H1 (cell line): ENCODE measurements around the gene RIPOR3. TPM values are rescaled to one million over a fixed set of nuclear protein-coding genes. Genes with fewer than 3 reads are reported as not detected.

Source experiments
- BRCA1 ChIP-seq: IDR thresholded peaks from 2 replicates; pipeline ENCODE4 v1.6.1; 2012; ENCODE audit warnings: low read depth, low read length, improper control_type of control experiment
- CBX5 ChIP-seq: fragments of 300-800, 300-1000 bp; sonication (generic); IDR thresholded peaks from 2 replicates; pipeline ENCODE4 v1.7.1; 2016; ENCODE audit warnings: antibody characterized with exemption, low read length, low read depth
- CREB1 ChIP-seq: IDR thresholded peaks from 2 replicates; pipeline ENCODE4 v1.6.1; 2012; ENCODE audit warnings: inconsistent platforms
- CTBP2 ChIP-seq: IDR thresholded peaks from 2 replicates; pipeline ENCODE4 v1.7.0; 2011; ENCODE audit warnings: borderline replicate concordance, mild to moderate bottlenecking, moderate library complexity, mixed read lengths, low read length; ENCODE audit not compliant: insufficient read depth, insufficient read length
- RBBP5 ChIP-seq: IDR thresholded peaks from 2 replicates; pipeline ENCODE4 v1.7.1; 2012; ENCODE audit warnings: low read depth, mild to moderate bottlenecking, inconsistent platforms, low read length, moderate library complexity, borderline replicate concordance
- RNF2 ChIP-seq: fragments of 200-900, 300-1000 bp; sonication (generic); IDR thresholded peaks from 2 replicates; pipeline ENCODE4 v1.7.1; 2016; ENCODE audit warnings: borderline replicate concordance, low read depth, mild to moderate bottlenecking, antibody characterized with exemption, low read length; ENCODE audit not compliant: poor library complexity, severe bottlenecking; ENCODE audit errors: missing control alignments
- SAP30 ChIP-seq: fragments of 300-600 bp; sonication (generic); IDR thresholded peaks from 2 replicates; pipeline ENCODE4 v1.7.1; 2012; ENCODE audit warnings: low read length, moderate library complexity, mild to moderate bottlenecking, inconsistent platforms; ENCODE audit not compliant: insufficient read depth, insufficient replicate concordance
- polyA plus RNA-seq, 7 experiments: library from polyadenylated mRNA; depleted of rRNA in 3 of 7; stranded (reverse) in 5 of 7; unstranded in 2 of 7; fragments of >200 nt in 5 of 7; fragments of 200-250 nt in 2 of 7; gene quantifications; 1 replicate in 5 of 7; 2 replicates in 1 of 7; 4 replicates in 1 of 7; pipeline versions ENCODE4 v1.2.1 to v1.2.3, GENCODE V29; 2011 to 2013; ENCODE audit warnings: missing spikeins in 2 of 7, mixed read lengths in 2 of 7
- total RNA-seq: library from RNA; stranded (reverse); fragmentation: NEBNext Ultra II Directional; extraction: Animal tissue kit (Norgen Biotek cat#: 25700); gene quantifications from 2 replicates; pipeline ENCODE4 v1.2.1, GENCODE V29; 2021
- TF ChIP-seq, protein P1 (sequence below): fragments of 300-600 bp; sonication (generic); IDR thresholded peaks from 2 replicates; pipeline ENCODE4 v1.7.1; 2012; ENCODE audit warnings: low read length, moderate library complexity, mild to moderate bottlenecking, inconsistent platforms; ENCODE audit not compliant: insufficient replicate concordance

RIPOR3 gene
- total and polyA plus RNA-seq, 2 of the 8 experiments (the other 6 are each of a cell fraction or from before 2014, with no cell fraction given): 3.6 to 4.5 TPM

DNA sequence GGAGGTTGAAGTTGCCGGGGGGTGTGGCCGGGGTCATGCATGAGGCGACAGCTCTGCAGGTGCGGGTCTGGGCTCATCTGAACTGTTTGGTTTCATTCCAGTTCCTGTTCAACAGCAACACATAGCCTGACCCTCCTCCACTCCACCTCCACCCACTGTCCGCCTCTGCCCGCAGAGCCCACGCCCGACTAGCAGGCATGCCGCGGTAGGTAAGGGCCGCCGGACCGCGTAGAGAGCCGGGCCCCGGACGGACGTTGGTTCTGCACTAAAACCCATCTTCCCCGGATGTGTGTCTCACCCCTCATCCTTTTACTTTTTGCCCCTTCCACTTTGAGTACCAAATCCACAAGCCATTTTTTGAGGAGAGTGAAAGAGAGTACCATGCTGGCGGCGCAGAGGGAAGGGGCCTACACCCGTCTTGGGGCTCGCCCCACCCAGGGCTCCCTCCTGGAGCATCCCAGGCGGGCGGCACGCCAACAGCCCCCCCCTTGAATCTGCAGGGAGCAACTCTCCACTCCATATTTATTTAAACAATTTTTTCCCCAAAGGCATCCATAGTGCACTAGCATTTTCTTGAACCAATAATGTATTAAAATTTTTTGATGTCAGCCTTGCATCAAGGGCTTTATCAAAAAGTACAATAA, 108.6 kb downstream of the RIPOR3 start (continued):
- TF ChIP-seq, protein P1, sequence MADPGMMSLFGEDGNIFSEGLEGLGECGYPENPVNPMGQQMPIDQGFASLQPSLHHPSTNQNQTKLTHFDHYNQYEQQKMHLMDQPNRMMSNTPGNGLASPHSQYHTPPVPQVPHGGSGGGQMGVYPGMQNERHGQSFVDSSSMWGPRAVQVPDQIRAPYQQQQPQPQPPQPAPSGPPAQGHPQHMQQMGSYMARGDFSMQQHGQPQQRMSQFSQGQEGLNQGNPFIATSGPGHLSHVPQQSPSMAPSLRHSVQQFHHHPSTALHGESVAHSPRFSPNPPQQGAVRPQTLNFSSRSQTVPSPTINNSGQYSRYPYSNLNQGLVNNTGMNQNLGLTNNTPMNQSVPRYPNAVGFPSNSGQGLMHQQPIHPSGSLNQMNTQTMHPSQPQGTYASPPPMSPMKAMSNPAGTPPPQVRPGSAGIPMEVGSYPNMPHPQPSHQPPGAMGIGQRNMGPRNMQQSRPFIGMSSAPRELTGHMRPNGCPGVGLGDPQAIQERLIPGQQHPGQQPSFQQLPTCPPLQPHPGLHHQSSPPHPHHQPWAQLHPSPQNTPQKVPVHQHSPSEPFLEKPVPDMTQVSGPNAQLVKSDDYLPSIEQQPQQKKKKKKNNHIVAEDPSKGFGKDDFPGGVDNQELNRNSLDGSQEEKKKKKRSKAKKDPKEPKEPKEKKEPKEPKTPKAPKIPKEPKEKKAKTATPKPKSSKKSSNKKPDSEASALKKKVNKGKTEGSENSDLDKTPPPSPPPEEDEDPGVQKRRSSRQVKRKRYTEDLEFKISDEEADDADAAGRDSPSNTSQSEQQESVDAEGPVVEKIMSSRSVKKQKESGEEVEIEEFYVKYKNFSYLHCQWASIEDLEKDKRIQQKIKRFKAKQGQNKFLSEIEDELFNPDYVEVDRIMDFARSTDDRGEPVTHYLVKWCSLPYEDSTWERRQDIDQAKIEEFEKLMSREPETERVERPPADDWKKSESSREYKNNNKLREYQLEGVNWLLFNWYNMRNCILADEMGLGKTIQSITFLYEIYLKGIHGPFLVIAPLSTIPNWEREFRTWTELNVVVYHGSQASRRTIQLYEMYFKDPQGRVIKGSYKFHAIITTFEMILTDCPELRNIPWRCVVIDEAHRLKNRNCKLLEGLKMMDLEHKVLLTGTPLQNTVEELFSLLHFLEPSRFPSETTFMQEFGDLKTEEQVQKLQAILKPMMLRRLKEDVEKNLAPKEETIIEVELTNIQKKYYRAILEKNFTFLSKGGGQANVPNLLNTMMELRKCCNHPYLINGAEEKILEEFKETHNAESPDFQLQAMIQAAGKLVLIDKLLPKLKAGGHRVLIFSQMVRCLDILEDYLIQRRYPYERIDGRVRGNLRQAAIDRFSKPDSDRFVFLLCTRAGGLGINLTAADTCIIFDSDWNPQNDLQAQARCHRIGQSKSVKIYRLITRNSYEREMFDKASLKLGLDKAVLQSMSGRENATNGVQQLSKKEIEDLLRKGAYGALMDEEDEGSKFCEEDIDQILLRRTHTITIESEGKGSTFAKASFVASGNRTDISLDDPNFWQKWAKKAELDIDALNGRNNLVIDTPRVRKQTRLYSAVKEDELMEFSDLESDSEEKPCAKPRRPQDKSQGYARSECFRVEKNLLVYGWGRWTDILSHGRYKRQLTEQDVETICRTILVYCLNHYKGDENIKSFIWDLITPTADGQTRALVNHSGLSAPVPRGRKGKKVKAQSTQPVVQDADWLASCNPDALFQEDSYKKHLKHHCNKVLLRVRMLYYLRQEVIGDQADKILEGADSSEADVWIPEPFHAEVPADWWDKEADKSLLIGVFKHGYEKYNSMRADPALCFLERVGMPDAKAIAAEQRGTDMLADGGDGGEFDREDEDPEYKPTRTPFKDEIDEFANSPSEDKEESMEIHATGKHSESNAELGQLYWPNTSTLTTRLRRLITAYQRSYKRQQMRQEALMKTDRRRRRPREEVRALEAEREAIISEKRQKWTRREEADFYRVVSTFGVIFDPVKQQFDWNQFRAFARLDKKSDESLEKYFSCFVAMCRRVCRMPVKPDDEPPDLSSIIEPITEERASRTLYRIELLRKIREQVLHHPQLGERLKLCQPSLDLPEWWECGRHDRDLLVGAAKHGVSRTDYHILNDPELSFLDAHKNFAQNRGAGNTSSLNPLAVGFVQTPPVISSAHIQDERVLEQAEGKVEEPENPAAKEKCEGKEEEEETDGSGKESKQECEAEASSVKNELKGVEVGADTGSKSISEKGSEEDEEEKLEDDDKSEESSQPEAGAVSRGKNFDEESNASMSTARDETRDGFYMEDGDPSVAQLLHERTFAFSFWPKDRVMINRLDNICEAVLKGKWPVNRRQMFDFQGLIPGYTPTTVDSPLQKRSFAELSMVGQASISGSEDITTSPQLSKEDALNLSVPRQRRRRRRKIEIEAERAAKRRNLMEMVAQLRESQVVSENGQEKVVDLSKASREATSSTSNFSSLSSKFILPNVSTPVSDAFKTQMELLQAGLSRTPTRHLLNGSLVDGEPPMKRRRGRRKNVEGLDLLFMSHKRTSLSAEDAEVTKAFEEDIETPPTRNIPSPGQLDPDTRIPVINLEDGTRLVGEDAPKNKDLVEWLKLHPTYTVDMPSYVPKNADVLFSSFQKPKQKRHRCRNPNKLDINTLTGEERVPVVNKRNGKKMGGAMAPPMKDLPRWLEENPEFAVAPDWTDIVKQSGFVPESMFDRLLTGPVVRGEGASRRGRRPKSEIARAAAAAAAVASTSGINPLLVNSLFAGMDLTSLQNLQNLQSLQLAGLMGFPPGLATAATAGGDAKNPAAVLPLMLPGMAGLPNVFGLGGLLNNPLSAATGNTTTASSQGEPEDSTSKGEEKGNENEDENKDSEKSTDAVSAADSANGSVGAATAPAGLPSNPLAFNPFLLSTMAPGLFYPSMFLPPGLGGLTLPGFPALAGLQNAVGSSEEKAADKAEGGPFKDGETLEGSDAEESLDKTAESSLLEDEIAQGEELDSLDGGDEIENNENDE: no peak
- no peak for TF ChIP-seq CTBP2
- no peak for TF ChIP-seq RNF2
- TF ChIP-seq CBX5: no peak
- TF ChIP-seq RBBP5: no peak
- TF ChIP-seq SAP30: no peak
- TF ChIP-seq BRCA1: no peak
- no peak for TF ChIP-seq CREB1
